ENCODE data around the gene BMP3. TPM values are rescaled to one million over a fixed set of nuclear protein-coding genes. Genes with fewer than 3 reads are reported as not detected.

BMP3 gene
- polyA plus RNA-seq, 4 donors: 0.45 to 14.1 (median 7.8) TPM; not detected in 1

GRCh38 chr4:81032771-81033684, 2.5 kb downstream of the BMP3 start:
- H3K36me3 ChIP-seq (ENCODE audit: control insufficient read depth in 3 of 3, insufficient read depth in 2 of 3, low read depth in 1 of 3, low read length in 3 of 3): no peaks in the 10 kb centered on the region
- no peak for FAIRE-seq
- peaks cover 0 to 12% (median 10%) of the 10 kb centered on the region in 3 donors for H3K27me3 ChIP-seq (ENCODE audit: control insufficient read depth in 3 of 3, insufficient read depth in 3 of 3, low read length in 3 of 3)
- DNase-seq: peak; percentile 45 to 50
- peaks cover 0 to 4% (median 0%) of the 10 kb centered on the region in 3 donors for H3K4me1 ChIP-seq (ENCODE audit: control insufficient read depth in 3 of 3, insufficient read depth in 2 of 3, low read depth in 1 of 3, low read length in 2 of 3)
- H3K9me3 ChIP-seq (ENCODE audit: control insufficient read depth in 2 of 2, insufficient read depth in 1 of 2, low read depth in 1 of 2, low read length in 1 of 2): no peaks in the 10 kb centered on the region
- no peak overlapping the region for H3K4me3 ChIP-seq (ENCODE audit: low read depth in 1 of 3, low read length in 3 of 3)
- WGBS, 3 donors: 33 to 68% (median 48%) methylated on average over 4 of the region's 4 CpGs
- H3K27ac ChIP-seq (ENCODE audit: low read depth in 1 of 3, low read length in 2 of 3): no peak overlapping the region

GRCh38 chr4:81038636-81039350, 8.3 kb downstream of the BMP3 start:
- no peaks in the 10 kb centered on the region for H3K9me3 ChIP-seq (ENCODE audit: control insufficient read depth in 2 of 2, insufficient read depth in 1 of 2, low read depth in 1 of 2, low read length in 1 of 2)
- DNase-seq (no peak), FAIRE-seq (no peak)
- 33 to 54% (median 53%) methylated on average over 1 of the region's 1 CpG for WGBS, 3 donors
- peaks cover 0 to 7% (median 2%) of the 10 kb centered on the region in 3 donors for H3K4me1 ChIP-seq (ENCODE audit: control insufficient read depth in 3 of 3, insufficient read depth in 2 of 3, low read depth in 1 of 3, low read length in 2 of 3)
- no peak overlapping the region for H3K27ac ChIP-seq (ENCODE audit: low read depth in 1 of 3, low read length in 2 of 3)
- H3K27me3 ChIP-seq (ENCODE audit: control insufficient read depth in 3 of 3, insufficient read depth in 3 of 3, low read length in 3 of 3): no peaks in the 10 kb centered on the region
- H3K36me3 ChIP-seq (ENCODE audit: control insufficient read depth in 3 of 3, insufficient read depth in 2 of 3, low read depth in 1 of 3, low read length in 3 of 3): no peaks in the 10 kb centered on the region
- H3K4me3 ChIP-seq (ENCODE audit: low read depth in 1 of 3, low read length in 3 of 3): no peak overlapping the region

- Histone ChIP-seq H3K27me3 (ENCODE audit: control insufficient read depth in 3 of 3, insufficient read depth in 3 of 3, low read length in 3 of 3) (no peaks in the 10 kb centered on the region), H3K4me3 (ENCODE audit: low read depth in 1 of 3, low read length in 3 of 3) (no peak overlapping the region), H3K27ac (ENCODE audit: low read depth in 1 of 3, low read length in 2 of 3) (no peak overlapping the region), H3K36me3 (ENCODE audit: control insufficient read depth in 3 of 3, insufficient read depth in 2 of 3, low read depth in 1 of 3, low read length in 3 of 3) (no peaks in the 10 kb centered on the region), H3K9me3 (ENCODE audit: control insufficient read depth in 2 of 2, insufficient read depth in 1 of 2, low read depth in 1 of 2, low read length in 1 of 2) (no peaks in the 10 kb centered on the region), H3K4me1 (ENCODE audit: control insufficient read depth in 3 of 3, insufficient read depth in 2 of 3, low read depth in 1 of 3, low read length in 2 of 3) (peaks cover 0 to 7% (median 2%) of the 10 kb centered on the region in 3 donors)
- WGBS, 3 donors: 11 to 26% (median 14%) methylated on average over 4 of the region's 4 CpGs
- FAIRE-seq (no peak), DNase-seq (peak; percentile 38 to 63)
Measured at GRCh38 chr4:81039351-81039972, 9.0 kb downstream of the BMP3 start.

GRCh38 chr4:81040012-81040659, 9.6 kb downstream of the BMP3 start:
- H3K4me3 ChIP-seq (ENCODE audit: low read depth in 1 of 3, low read length in 3 of 3): no peak overlapping the region
- peak; percentile 61 to 65 for DNase-seq
- no peaks in the 10 kb centered on the region for H3K27me3 ChIP-seq (ENCODE audit: control insufficient read depth in 3 of 3, insufficient read depth in 3 of 3, low read length in 3 of 3)
- H3K36me3 ChIP-seq (ENCODE audit: control insufficient read depth in 3 of 3, insufficient read depth in 2 of 3, low read depth in 1 of 3, low read length in 3 of 3): no peaks in the 10 kb centered on the region
- FAIRE-seq: no peak
- 11 to 16% (median 14%) methylated on average over 4 of the region's 4 CpGs for WGBS, 3 donors
- no peak overlapping the region for H3K27ac ChIP-seq (ENCODE audit: low read depth in 1 of 3, low read length in 2 of 3)
- no peaks in the 10 kb centered on the region for H3K9me3 ChIP-seq (ENCODE audit: control insufficient read depth in 2 of 2, insufficient read depth in 1 of 2, low read depth in 1 of 2, low read length in 1 of 2)
- peaks cover 0 to 7% (median 2%) of the 10 kb centered on the region in 3 donors for H3K4me1 ChIP-seq (ENCODE audit: control insufficient read depth in 3 of 3, insufficient read depth in 2 of 3, low read depth in 1 of 3, low read length in 2 of 3)

- Histone ChIP-seq H3K9me3 (ENCODE audit: control insufficient read depth in 2 of 2, insufficient read depth in 1 of 2, low read depth in 1 of 2, low read length in 1 of 2) (no peaks in the 10 kb centered on the region), H3K36me3 (ENCODE audit: control insufficient read depth in 3 of 3, insufficient read depth in 2 of 3, low read depth in 1 of 3, low read length in 3 of 3) (peaks cover 0 to 4% (median 0%) of the 10 kb centered on the region in 3 donors), H3K4me1 (ENCODE audit: control insufficient read depth in 3 of 3, insufficient read depth in 2 of 3, low read depth in 1 of 3, low read length in 2 of 3) (peaks cover 0 to 7% (median 2%) of the 10 kb centered on the region in 3 donors), H3K4me3 (ENCODE audit: low read depth in 1 of 3, low read length in 3 of 3) (no peak overlapping the region), H3K27ac (ENCODE audit: low read depth in 1 of 3, low read length in 2 of 3) (no peak overlapping the region), H3K27me3 (ENCODE audit: control insufficient read depth in 3 of 3, insufficient read depth in 3 of 3, low read length in 3 of 3) (no peaks in the 10 kb centered on the region)
- 84 to 88% (median 87%) methylated on average over 5 of the region's 5 CpGs for WGBS, 3 donors
- FAIRE-seq (no peak), DNase-seq (no peak)
Measured at GRCh38 chr4:81042578-81043365, 12.3 kb downstream of the BMP3 start.

GRCh38 chr4:81049330-81049729, 18.8 kb downstream of the BMP3 start:
- peaks cover 3 to 6% (median 4%) of the 10 kb centered on the region in 3 donors for H3K4me1 ChIP-seq (ENCODE audit: control insufficient read depth in 3 of 3, insufficient read depth in 2 of 3, low read depth in 1 of 3, low read length in 2 of 3)
- H3K27me3 ChIP-seq (ENCODE audit: control insufficient read depth in 3 of 3, insufficient read depth in 3 of 3, low read length in 3 of 3): no peaks in the 10 kb centered on the region
- peaks cover 0 to 4% (median 0%) of the 10 kb centered on the region in 3 donors for H3K36me3 ChIP-seq (ENCODE audit: control insufficient read depth in 3 of 3, insufficient read depth in 2 of 3, low read depth in 1 of 3, low read length in 3 of 3)
- H3K27ac ChIP-seq (ENCODE audit: low read depth in 1 of 3, low read length in 2 of 3): no peak overlapping the region
- DNase-seq: no peak
- WGBS, 3 donors: 75 to 85% (median 85%) methylated on average over 4 of the region's 4 CpGs
- no peaks in the 10 kb centered on the region for H3K9me3 ChIP-seq (ENCODE audit: control insufficient read depth in 2 of 2, insufficient read depth in 1 of 2, low read depth in 1 of 2, low read length in 1 of 2)
- no peak overlapping the region for H3K4me3 ChIP-seq (ENCODE audit: low read depth in 1 of 3, low read length in 3 of 3)
- FAIRE-seq: no peak

- H3K4me3 ChIP-seq (ENCODE audit: low read depth in 1 of 3, low read length in 3 of 3): no peak overlapping the region
- no peak for FAIRE-seq
- H3K4me1 ChIP-seq (ENCODE audit: control insufficient read depth in 3 of 3, insufficient read depth in 2 of 3, low read depth in 1 of 3, low read length in 2 of 3): peaks cover 3 to 6% (median 4%) of the 10 kb centered on the region in 3 donors
- no peaks in the 10 kb centered on the region for H3K9me3 ChIP-seq (ENCODE audit: control insufficient read depth in 2 of 2, insufficient read depth in 1 of 2, low read depth in 1 of 2, low read length in 1 of 2)
- H3K27ac ChIP-seq (ENCODE audit: low read depth in 1 of 3, low read length in 2 of 3): no peak overlapping the region
- H3K36me3 ChIP-seq (ENCODE audit: control insufficient read depth in 3 of 3, insufficient read depth in 2 of 3, low read depth in 1 of 3, low read length in 3 of 3): peaks cover 0 to 4% (median 0%) of the 10 kb centered on the region in 3 donors
- no peak for DNase-seq
- WGBS, 3 donors: 10 to 38% (median 19%) methylated on average over 3 of the region's 3 CpGs
- H3K27me3 ChIP-seq (ENCODE audit: control insufficient read depth in 3 of 3, insufficient read depth in 3 of 3, low read length in 3 of 3): no peaks in the 10 kb centered on the region
Measured at GRCh38 chr4:81049907-81050306, 19.4 kb downstream of the BMP3 start.

All from small intestine (tissue), 7 donors.